NT2/D1 (cell line): Measurements from ENCODE around the gene PSG1.
"Not testable (repeated sequence)": the region's sequence is repeated elsewhere in the genome, so short reads cannot be mapped to it uniquely, and the experiment has no call there.

Experiments
- SUZ12 ChIP-seq: IDR thresholded peaks from 2 replicates; pipeline ENCODE4 v1.6.1; 2011; ENCODE audit not compliant: insufficient read length, insufficient read depth; ENCODE audit errors: extremely low read depth
- YY1 ChIP-seq: IDR thresholded peaks from 2 replicates; pipeline ENCODE4 v1.6.1; 2011; ENCODE audit not compliant: insufficient read length, insufficient read depth

DNA sequence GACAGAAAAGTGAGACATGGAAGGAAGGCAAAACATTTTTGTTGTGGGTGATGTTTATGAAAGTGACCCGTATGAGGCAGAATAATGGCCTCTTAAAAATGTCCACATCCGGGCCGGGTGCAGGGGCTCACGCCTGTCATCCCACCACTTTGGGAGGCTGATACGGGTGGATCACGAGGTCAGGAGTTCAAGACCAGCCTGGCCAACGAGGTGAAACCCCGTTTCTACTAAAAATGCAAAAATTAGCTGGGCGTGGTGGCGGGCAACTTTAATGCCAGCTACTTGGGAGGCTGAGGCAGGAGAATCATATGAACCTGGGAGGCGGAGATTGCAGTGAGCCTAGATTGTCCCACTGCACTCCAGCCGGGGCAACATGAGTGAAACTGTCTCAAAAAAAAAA lies 20.2 kb upstream of the PSG1 start:
- not testable (repeated sequence) for TF ChIP-seq SUZ12, YY1
